Measurements from ENCODE around the gene C2orf15.

Gene C2orf15

GRCh38 chr2:99198103-99198841, 56.8 kb downstream of the C2orf15 start:
- H3K4me3 ChIP-seq (ENCODE audit: control insufficient read depth, low read depth, low read length): no peak overlapping the region
- no peak for DNase-seq (ENCODE audit: low read depth)
- no peak for TF ChIP-seq CTCF (IDR thresholded peaks at IDR 0.05; ENCODE audit: control insufficient read depth, insufficient read depth, low read depth, low read length, missing control alignments)

GRCh38 chr2:99200076-99200800, 58.7 kb downstream of the C2orf15 start:
- H3K4me3 ChIP-seq (ENCODE audit: control insufficient read depth, low read depth, low read length): no peak overlapping the region
- TF ChIP-seq CTCF (IDR thresholded peaks at IDR 0.05; ENCODE audit: control insufficient read depth, insufficient read depth, low read depth, low read length, missing control alignments): no peak
- DNase-seq (ENCODE audit: low read depth): no peak
